ENCODE data around the gene PROM1. TPM values are rescaled to one million over a fixed set of nuclear protein-coding genes. Genes with fewer than 3 reads are reported as not detected.

PROM1 gene
- polyA plus RNA-seq, 2 of the 4 experiments (the other 2 are of a cell fraction), result 0.03 to 0.14 TPM

DNA sequence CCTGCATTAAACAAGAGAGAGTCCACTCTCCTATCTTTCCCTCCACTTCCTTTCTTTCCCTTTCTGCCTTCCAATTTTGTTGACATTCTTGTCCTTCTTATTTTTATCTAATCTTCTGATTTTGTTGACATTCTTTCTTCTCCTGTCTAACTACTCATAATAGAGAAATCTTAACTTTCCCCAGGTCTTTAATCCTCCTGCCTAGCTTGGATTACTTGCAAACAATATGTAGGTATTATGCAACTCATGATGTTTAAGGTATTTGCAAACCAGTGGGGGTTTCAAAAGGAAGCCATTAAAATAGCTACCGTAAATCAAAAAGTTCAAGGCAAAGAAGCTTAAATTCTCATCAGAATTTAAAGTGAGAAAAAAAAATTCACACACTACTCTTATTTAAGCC is 53.9 kb downstream of the PROM1 start:
- Histone ChIP-seq H3K4me2 (peak overlapping the region; percentile 50), H3K4me3 (no peak overlapping the region), H3K9me3 (no peaks in the 10 kb centered on the region), H3K4me1 (peaks cover 35% of the 10 kb centered on the region; the same call in 2 of the 3 replicates), H3K27ac (no peak overlapping the region)
- no peak for ATAC-seq
- TF ChIP-seq EP300 (IDR thresholded peaks at IDR 0.05) (no peak), CEBPB (IDR thresholded peaks at IDR 0.05) (peak; percentile 47 to 52; a peak in 3 of 4 replicates)
- POLR2A ChIA-PET, result interaction anchor here (0.7 kb wide), 1 partner anchor 130 kb away, joined by 3 read pairs; no protein-coding TSS in a partner anchor
- 47% methylated on average over 1 of the region's 1 CpG for WGBS (ENCODE audit: missing lambda C conversion rate)
- FAIRE-seq, result no peak
- DNase-seq (ENCODE audit: low read depth in 1 of 2, low spot score in 1 of 2), result no peak
- CTCF ChIA-PET, result interaction anchor here (0.8 to 2.8 kb wide), 4 partner anchors 167 to 235 kb away, joined by 3 to 15 read pairs (median 4); no protein-coding TSS in a partner anchor

DNA sequence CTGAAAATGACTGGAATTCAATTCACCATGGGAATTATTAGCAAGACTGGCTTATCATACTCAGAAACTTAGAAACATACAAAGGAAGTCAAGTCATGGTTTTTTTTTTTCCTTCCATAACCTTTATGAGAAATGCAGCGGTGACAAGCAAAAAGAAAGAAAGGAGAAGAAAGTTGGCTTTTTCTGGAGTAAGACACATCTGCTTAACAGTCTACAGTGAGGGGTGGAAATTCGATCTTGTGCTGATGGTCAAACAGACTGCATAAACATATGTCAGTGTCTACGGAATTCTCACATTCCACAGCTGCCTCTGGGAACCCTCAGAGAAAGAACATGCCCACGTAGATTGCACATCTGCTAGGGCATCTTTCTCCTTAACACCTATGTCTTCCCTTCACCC is 54.6 kb downstream of the PROM1 start:
- CTCF ChIA-PET, result interaction anchor here (0.7 to 3.8 kb wide), 3 partner anchors 172 to 237 kb away, joined by 3 to 24 read pairs (median 15); no protein-coding TSS in a partner anchor
- Histone ChIP-seq H3K4me1 (peaks cover 30% of the 10 kb centered on the region; the same call in 2 of the 3 replicates), H3K4me3 (no peak overlapping the region), H3K27ac (peak overlapping the region in 1 of 2 experiments; percentile 53; a peak in 1 of 6 replicates), H3K9me3 (no peaks in the 10 kb centered on the region), H3K4me2 (peak overlapping the region; percentile 50)
- POLR2A ChIA-PET, result no interaction called here
- FAIRE-seq, result no peak
- peak in 1 of 2 experiments; percentile 60; a peak in 2 of 6 replicates for ATAC-seq
- no peak for DNase-seq (ENCODE audit: low read depth in 1 of 2, low spot score in 1 of 2)
- whole genome bisulfite sequencing (ENCODE audit: missing lambda C conversion rate), result 21% methylated on average over 4 of the region's 4 CpGs
- no peak for TF ChIP-seq REST (IDR thresholded peaks at IDR 0.05)
- TF ChIP-seq E2F6 (IDR thresholded peaks at IDR 0.05; ENCODE audit: borderline replicate concordance, low read depth), result no peak
- no peak for TF ChIP-seq ELK1 (IDR thresholded peaks at IDR 0.05; ENCODE audit: low read depth, low read length)
- no peak for TF ChIP-seq HEYL (CRISPR knock-in tag; IDR thresholded peaks at IDR 0.05)
- TF ChIP-seq NFE2L2 (conservative IDR thresholded peaks at IDR 0.05; ENCODE audit: low read length), result no peak
- TF ChIP-seq FOXS1 (CRISPR knock-in tag; IDR thresholded peaks at IDR 0.05), result no peak
- TF ChIP-seq RARB (CRISPR knock-in tag; IDR thresholded peaks at IDR 0.05), result no peak
- no peak for TF ChIP-seq NR3C1 (IDR thresholded peaks at IDR 0.05)
- no peak for TF ChIP-seq ZC3H11A (IDR thresholded peaks at IDR 0.05)
- TF ChIP-seq HOXB5 (CRISPR knock-in tag; IDR thresholded peaks at IDR 0.05), result no peak
- TF ChIP-seq HDAC2 (IDR thresholded peaks at IDR 0.05), result no peak
- no peak for TF ChIP-seq CBX2 (IDR thresholded peaks at IDR 0.05; ENCODE audit: borderline replicate concordance, low read depth)
- no peak for TF ChIP-seq ATOH8 (CRISPR knock-in tag; IDR thresholded peaks at IDR 0.05; ENCODE audit: low read depth)
- no peak for TF ChIP-seq TP53 (CRISPR knock-in tag; IDR thresholded peaks at IDR 0.05)
- no peak for TF ChIP-seq RFX5 (IDR thresholded peaks at IDR 0.05)

- ATAC-seq (no peak), DNase-seq (ENCODE audit: low read depth in 1 of 2, low spot score in 1 of 2) (no peak), FAIRE-seq (no peak)
- ChIA-PET POLR2A (no interaction called here), CTCF (interaction anchor here (0.6 to 3.8 kb wide), 6 partner anchors 169 to 263 kb away, joined by 3 to 24 read pairs (median 4); no protein-coding TSS in a partner anchor)
- H3K4me1 ChIP-seq, result peaks cover 17% of the 10 kb centered on the region; the same call in 2 of the 3 replicates
- H3K27ac ChIP-seq, result no peak overlapping the region
- H3K4me3 ChIP-seq, result no peak overlapping the region
- WGBS (ENCODE audit: missing lambda C conversion rate), result 64% methylated on average over 4 of the region's 4 CpGs
- H3K9me3 ChIP-seq, result no peaks in the 10 kb centered on the region
- TF ChIP-seq REST (IDR thresholded peaks at IDR 0.05) (no peak), ZSCAN20 (CRISPR knock-in tag; IDR thresholded peaks at IDR 0.05) (no peak)
- H3K4me2 ChIP-seq, result no peak overlapping the region
These were observed 56.2 kb downstream of the PROM1 start for GRCh38 chr4:16027626-16028025.
